GM19452 (cell line): Measurements from ENCODE around the gene CERS3.

Experiments
- ATAC-seq: cut with Tn5 transposase; IDR thresholded peaks from one replicate; pipeline ENCODE4 v1.9.1; 2021; ENCODE audit not compliant: unreplicated experiment

CERS3 gene

GRCh38 chr15:100528833-100529428 lies at the start of gene CERS3:
CERS3 (minus strand) TSS chr15:100528950; CDS start chr15:100501849, 27,101 bp downstream.
- no peak for ATAC-seq

GRCh38 chr15:100573526-100573925 lies 44.8 kb upstream of the CERS3 start:
- ATAC-seq, result no peak

DNA sequence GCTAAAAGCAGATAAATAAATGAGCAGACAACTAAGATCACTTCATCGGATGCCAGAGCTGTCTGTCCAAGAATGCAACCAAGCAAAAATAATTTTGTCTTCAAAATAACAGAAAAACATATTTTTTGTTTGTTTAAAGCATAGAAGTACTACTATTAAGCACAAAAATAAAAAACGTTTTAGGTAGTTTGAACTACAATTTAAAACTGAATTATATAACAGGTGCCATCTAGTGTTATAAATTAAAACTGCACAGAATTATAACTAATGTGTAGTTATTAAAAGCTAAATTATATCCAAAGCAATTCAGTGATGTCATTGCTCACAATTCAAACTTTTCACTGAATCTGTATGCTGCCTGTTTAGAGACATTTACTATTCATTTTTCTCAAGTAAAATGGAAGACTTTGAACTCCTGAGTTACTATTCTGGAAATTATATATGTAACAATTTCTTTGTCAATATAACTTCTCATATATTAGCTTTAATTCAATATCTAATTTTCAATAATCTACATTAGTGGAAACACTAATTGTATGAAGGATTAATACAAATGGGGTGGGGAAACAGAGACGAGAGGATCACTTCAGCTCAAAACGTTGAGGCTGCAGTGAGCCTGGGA lies 43.7 kb upstream of the CERS3 start:
- no peak for ATAC-seq

DNA sequence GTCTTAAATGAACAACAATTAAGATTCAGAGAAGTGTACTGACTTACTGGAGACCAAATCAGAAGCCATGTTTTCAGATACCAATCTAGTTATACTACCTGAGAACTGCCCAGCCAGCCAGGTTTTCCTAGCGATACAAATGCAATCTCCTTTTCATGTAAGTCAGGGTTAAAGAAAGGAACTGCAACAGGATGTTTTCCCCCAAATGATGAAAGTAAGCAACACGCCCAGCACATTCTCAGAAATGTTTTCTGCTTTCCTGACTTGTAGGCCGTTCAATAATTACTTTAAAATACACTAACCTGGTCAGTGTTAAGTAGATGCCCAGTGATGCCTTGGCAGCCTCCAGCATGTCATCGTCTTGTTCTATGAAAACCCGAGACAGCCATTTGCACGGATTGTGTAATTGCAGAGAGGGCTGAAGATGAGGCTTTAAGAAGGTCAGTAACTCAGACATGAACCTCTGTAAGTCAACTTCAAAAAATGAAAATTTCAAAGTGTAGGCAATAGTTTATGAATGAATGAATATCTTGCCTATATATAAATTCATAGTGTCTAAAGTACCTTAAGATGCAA lies 42.9 kb upstream of the CERS3 start:
- ATAC-seq, result no peak

DNA sequence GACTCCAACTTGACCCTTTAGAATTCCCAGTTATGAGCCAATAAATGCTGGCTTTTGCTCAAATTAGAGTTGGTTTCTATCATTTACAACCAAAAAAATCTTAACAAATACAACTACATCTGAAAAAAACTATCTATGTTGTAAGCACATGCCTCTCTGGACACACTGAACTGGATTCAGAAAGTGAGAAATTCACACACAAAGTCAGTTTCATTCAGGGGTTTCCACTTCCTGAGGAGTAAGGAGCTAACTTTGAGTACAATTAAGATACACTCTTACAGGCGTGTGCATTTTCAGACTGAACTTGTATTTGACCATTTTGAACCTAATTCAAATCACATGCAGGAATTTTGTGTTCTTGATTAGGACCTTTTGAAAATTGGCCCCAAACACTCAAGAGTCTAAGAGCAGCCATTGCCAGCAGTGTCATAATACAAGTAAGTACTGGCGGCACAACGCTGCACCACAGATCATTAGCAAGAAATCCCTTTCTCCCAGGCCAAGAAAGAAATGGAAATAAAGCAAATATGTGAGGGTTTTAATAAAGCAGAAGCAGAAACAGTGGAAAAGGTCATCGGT lies 42.1 kb upstream of the CERS3 start:
- peak; percentile 88 for ATAC-seq

GRCh38 chr15:100570275-100570674 lies 41.5 kb upstream of the CERS3 start:
- no peak for ATAC-seq

DNA sequence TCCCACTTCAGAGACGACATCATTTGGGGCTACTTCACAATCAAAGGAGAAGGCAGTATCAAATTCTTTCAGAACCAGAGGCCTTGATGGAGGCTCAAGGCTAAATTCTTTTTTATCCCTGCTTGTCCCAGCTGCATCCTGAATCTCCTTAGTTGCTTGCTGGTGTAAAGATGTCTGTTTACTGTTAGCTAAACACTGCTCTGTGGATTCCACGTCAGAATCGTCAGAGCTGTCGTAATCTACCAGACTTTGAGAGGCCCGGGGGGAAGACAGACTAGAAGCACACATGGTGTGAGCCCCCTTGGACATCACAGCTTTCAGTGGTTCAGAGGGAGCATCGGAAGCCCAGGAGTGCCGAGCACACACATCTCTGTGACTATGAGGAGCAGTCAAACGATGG lies 40.6 kb upstream of the CERS3 start:
- no peak for ATAC-seq

DNA sequence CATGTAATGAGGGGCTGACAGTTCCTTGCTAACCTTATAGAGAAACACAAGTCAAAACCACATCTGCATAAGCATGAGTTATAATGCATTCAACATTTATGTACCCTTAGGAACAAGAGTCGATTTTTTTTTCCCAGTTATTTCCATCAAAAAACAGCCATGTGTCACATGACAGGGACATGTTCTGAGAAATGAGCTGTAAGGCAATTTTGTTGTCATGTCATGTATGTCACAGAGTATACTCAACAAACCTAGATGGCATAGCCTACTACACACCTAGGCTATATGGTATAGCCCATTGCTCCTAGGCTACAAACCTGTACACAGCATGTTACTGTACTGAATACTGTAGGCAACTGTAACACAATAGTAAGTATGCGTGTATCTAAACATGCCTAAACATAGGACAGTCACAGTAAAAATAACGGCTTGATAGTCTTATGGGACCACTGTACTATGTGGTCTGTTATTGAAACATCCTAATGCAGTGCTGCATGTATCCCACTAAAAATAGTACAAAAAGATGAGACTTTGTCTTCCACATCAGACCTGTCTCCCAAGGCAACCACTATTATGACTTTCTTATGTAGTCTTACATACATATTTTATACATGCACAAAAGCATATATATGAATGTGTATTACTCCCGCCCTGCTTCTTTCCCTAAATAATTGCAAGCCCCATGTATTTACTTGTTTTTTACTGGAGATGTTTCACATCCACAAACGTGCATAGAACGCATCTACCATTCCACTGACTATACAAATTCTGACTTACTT lies 38.3 kb upstream of the CERS3 start:
- no peak for ATAC-seq

- no peak for ATAC-seq
Measured at GRCh38 chr15:100565591-100565990, 36.8 kb upstream of the CERS3 start.

- ATAC-seq, result no peak
Measured at GRCh38 chr15:100560323-100560722, 31.6 kb upstream of the CERS3 start.

DNA sequence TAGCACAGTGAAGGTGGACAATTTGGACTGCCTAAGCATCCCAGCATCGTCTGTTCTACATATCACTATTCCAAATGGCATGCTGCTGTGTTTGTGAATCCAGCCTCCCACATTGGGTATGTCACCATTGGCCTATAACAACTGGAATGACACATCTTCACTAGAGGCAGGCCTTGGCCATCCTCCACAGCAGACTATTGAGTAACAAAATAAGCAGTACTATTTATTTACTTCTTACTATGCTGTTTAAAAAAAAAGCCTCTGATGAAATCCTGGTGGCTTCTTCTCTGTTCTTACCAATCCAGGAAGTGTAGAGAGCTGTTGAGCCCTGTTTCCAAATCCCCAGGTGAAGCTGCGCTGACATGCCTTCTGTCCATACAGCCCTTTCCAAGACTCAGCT lies 30.6 kb upstream of the CERS3 start:
- ATAC-seq, result no peak

DNA sequence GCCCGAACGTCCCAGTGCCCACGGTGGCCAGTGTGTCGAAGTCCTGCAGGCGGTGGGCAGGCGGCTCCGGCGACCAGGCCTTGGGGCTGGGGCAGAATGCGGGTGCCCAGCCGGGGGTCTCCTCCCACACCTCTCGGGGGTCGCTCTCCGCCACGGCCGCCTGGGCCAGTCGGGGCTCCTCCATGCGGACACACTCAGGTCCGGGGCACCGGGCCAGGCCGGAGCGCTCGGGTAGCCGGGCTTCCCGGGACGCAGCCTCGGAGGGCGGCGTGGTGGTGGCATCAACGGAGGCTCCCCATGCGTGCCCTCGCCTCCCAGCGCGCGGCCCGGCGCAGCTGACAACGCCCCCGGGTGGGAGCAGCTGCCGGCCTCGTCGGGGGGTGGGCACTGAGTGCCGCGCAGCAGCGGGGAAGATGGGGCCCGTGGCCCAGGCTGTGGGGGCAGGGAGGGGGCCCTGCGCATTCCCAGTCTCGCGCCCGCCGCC lies 30.1 kb upstream of the CERS3 start:
- ATAC-seq, result no peak

- no peak for ATAC-seq
Measured at GRCh38 chr15:100553468-100553867, 24.7 kb upstream of the CERS3 start.

DNA sequence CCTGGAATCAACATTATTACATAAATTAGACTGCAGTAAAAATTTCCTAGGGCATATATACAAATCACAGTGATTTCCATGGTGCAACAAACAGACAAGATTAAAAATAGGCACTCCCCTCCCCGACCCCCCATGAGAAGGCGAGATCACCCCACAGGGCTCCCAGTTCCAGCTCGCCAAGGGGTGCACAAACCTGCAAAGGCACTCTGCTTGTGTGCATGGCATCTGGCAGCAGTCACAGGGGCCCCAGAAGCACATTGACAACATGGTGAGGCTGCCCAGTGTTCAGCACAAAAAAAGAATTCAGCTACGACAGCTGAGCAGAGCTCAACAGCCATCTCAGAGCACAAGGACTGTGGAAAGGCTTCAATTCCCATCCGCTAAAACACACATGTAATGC lies 19.2 kb upstream of the CERS3 start:
- ATAC-seq, result no peak

- ATAC-seq, result no peak
Measured at GRCh38 chr15:100544946-100545345, 16.2 kb upstream of the CERS3 start.

DNA sequence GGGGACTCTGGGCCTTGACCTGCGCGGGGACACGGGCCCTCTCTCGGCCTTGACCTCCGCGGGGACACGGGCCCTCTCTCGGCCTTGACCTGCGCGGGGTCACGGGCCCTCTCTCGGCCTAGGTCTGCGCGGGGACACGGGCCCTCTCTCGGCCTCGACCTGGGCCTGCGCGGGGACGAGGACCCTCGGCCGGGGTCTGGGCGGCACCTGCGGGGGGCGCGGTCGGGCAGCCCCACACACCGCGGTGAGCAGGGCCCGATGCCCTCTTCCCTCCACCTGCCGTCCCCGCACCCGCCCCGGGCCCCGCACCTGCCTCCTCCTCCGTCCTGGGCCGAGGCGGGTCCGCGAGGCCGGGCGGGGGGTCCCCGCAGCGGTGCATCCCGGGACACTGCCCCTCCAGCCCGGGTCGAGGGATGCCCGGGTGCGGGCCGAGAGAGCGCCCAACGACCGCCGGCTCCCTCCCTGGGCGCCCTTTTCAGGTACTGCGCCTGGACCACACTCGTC lies 15.6 kb upstream of the CERS3 start:
- no peak for ATAC-seq

GRCh38 chr15:100542290-100542689 lies 13.5 kb upstream of the CERS3 start:
- ATAC-seq, result no peak

GRCh38 chr15:100537331-100537730 lies 8.6 kb upstream of the CERS3 start:
- ATAC-seq, result no peak

DNA sequence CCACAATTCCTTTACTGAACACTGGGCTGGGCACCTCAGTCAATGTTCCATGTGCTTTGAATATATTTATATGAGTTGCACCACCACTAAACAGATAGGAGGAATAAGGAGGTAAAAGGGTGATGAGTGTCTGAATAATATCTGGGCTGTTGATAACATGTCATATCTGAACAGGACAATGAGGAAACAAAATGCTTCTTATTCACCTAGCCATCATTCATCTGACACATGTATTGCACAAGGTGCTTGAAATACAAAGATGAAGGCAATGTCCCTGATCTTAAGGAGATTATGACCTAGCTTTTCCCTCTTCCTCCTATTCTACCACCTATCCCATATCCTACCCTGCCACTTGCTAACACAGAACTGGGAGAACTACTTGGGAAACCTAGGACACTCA lies 8.0 kb upstream of the CERS3 start:
- ATAC-seq, result no peak

DNA sequence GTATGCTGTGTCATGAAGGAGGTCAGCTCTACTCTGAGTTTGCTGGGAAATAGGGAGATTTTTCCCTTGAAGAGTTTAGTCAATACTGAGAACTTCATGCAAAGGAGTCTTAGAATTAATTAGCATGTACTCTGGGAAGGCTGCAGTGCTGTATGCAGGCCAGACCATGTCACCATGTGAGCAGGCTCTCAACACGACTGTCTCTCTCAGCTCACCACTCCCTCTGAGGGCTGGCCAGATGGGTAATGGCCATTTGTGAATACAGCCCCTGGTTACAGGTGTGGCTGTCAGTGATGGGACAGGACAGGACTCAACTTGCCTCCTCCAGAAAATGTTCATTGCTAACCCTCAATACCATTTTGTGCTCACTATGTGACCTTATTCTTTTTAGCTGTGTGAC lies 5.1 kb upstream of the CERS3 start:
- no peak for ATAC-seq

DNA sequence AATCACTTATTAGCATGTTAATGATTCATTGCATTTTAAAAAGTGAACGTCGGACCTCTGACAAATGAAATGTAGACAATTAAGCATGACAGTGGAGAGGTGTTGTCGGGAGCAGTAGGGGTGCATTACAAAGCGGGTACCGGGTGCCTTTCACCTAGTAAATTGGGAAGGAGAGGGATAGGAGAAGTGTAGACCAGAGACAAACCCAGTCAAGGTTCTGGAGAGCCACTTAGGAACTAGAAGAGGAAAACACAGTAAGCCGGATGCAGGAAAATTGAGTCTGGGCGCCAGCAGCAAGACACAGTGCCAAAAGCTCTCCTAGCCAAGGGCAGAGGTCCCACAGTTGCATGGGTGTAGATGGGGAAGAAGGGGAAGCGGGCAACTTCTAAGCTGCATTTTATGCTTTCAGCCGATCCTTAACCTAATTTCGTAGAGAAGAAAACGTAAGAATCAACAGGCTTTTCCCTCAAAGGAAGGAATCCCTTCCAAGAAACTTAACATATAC lies 3.1 kb upstream of the CERS3 start:
- no peak for ATAC-seq
